Sigmoid colon (tissue), 4 donors: ENCODE data around the gene L3HYPDH.

Experiments
- POLR2A ChIP-seq, 2 donors: fragments of 450-650 bp; IDR thresholded peaks; one replicate each; pipeline ENCODE4 v1.6.1; 2016; ENCODE audit warnings: antibody characterized with exemption in 2 of 2, mild to moderate bottlenecking in 2 of 2, moderate library complexity in 2 of 2
- POLR2AphosphoS5 ChIP-seq, 4 donors: sonication (generic); formaldehyde crosslinking; IDR thresholded peaks; one replicate each; pipeline ENCODE4 v1.6.1; 2017; ENCODE audit warnings: antibody characterized with exemption in 4 of 4
- TF ChIP-seq, protein P1 (sequence below), 4 experiments: fragments of 450-650 bp in 3 of 4; fragments of 200-600 bp in 1 of 4; IDR thresholded peaks; one replicate each; pipeline ENCODE4 v1.5.1; 2016 to 2019; ENCODE audit warnings: antibody characterized with exemption in 4 of 4, mild to moderate bottlenecking in 3 of 4, moderate library complexity in 2 of 4

DNA sequence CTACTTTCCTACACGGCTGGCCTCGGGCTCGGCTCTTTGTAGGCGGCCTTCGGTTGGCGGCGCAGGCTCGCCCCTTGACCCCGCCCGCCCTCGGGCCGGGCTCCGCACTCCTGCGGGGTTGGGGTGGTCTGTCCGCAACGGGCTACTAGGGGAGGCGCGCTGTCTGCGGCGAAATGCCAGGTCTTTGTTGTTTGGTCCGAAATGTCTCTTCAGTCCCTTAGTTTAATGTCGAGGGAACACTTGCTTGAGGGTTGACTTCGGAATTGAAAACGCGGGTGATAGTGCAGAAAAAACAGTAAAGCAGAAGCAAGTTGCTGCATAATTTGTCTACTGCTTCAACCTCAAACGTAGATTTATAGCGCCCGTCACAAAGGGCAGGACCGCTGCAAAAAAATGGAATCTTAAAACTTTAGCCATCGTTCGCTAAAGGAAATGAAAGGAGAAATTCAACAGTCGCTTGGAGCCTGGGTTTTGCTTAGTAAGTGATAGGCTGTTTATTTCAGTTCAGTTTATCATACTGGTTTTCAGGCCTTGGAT, 499 bp upstream of the L3HYPDH start:
- TF ChIP-seq, protein P1, sequence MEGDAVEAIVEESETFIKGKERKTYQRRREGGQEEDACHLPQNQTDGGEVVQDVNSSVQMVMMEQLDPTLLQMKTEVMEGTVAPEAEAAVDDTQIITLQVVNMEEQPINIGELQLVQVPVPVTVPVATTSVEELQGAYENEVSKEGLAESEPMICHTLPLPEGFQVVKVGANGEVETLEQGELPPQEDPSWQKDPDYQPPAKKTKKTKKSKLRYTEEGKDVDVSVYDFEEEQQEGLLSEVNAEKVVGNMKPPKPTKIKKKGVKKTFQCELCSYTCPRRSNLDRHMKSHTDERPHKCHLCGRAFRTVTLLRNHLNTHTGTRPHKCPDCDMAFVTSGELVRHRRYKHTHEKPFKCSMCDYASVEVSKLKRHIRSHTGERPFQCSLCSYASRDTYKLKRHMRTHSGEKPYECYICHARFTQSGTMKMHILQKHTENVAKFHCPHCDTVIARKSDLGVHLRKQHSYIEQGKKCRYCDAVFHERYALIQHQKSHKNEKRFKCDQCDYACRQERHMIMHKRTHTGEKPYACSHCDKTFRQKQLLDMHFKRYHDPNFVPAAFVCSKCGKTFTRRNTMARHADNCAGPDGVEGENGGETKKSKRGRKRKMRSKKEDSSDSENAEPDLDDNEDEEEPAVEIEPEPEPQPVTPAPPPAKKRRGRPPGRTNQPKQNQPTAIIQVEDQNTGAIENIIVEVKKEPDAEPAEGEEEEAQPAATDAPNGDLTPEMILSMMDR (IDR thresholded peaks at IDR 0.05) = no peak
- TF ChIP-seq POLR2A (IDR thresholded peaks at IDR 0.05) = no peak
- no peak for TF ChIP-seq POLR2AphosphoS5 (IDR thresholded peaks at IDR 0.05)
